GOT3 (cell line): ENCODE results near the gene EHF.

ENCODE experiments used
- DNase-seq: peaks from one replicate; lab custom pipeline; 2025; ENCODE audit warnings: mixed read lengths; lab: John Stamatoyannopoulos, UW

The EHF gene

GRCh38 chr11:34602245-34602644, 18.6 kb upstream of the EHF start:
- DNase-seq: no peak

DNA sequence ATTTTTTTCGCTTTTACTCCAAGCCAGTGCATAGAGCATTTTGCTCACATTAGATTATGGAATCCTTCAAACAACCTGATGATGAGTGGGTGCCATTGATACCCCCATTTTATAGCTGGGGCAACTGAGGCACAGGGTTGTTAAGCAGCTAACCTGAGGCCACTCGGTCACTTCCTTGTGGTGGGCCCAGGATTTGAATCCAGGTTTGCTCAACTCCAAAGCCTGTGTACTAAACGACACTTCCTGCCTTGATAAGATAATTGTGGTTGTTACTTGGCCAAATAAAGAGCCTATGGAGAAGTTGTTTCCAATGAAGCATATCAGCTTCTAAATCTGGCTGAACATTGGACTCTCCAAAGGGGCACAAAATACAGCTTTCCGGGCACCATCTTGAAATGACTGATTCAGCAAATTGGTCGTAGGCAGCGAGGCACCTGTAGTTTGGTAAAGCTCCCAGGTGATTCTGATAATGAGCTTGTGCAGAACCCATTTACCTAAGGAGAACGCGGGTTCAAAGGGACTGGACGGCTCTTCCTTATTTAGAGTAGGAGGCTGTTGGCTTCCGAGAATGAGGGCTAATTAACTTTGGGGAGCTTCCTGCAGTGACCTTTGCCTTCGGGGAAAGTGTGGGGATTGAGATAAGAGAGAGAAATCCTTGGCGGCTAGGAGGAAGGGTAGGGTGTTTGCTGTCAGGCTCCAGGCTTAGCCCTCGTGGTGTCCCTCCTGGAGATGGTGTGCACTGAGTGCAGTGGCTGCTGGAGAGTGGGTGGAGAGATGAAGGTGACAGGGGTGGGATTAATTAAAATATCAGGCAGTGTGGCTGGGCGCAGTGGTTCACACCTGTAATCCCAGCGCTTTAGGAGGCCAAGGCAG, 17.5 kb upstream of the EHF start:
- DNase-seq: no peak

GRCh38 chr11:34604145-34604544, 16.7 kb upstream of the EHF start:
- DNase-seq: no peak

- no peak for DNase-seq
Measured at GRCh38 chr11:34604911-34605310, 16.0 kb upstream of the EHF start.

- no peak for DNase-seq
Measured at GRCh38 chr11:34605481-34606325, 15.2 kb upstream of the EHF start.

GRCh38 chr11:34606326-34607120, 14.4 kb upstream of the EHF start:
- no peak for DNase-seq

DNA sequence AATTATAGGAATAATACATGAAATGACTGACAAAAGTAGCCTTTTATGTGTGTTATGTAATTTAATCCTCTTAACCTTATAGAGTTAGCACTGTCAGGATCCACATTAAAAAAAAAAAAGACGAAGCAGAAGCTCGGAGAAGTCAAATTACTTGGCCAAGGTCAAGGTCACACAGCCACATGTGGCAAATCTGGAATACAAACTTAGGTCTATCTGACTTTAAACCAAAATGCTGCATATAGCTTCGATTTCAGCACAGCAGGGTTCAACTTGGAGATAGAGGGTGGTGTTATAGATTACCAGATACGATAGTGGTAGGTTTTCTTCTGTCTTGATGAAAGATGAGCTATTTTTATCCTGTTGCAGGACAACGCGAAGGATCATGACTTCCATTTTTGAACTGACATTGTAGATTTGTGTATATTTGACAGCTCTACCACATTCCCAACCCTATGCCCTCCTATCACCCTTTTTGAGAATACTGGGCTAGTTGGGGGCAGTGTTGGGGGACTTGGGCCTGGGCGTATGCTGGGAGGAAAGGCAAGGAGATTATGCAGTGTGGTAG, 11.6 kb upstream of the EHF start:
- no peak for DNase-seq

DNA sequence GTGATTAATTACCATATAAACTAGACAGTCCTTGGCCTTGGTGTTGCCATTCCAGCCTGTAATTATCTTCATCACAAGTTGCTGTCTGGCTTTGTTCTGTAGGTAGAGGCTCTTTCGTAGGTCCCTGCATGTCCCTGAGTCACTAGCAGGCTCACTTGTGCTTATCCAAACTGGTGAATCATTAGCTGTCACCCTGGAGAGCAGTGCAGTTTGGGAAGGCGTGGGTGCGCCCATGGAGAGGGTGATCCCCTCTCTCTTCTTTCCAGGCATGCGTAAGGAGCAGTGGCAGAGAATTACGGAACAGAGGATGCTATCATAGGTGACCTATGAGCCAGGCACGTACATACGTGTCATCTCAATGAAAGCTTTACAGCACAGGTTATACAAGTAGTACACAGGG, 11.0 kb upstream of the EHF start:
- no peak for DNase-seq

GRCh38 chr11:34610324-34611041, 10.4 kb upstream of the EHF start:
- no peak for DNase-seq

GRCh38 chr11:34613015-34613414, 7.9 kb upstream of the EHF start:
- no peak for DNase-seq

- DNase-seq: no peak
Measured at GRCh38 chr11:34613552-34614056, 7.3 kb upstream of the EHF start.

DNA sequence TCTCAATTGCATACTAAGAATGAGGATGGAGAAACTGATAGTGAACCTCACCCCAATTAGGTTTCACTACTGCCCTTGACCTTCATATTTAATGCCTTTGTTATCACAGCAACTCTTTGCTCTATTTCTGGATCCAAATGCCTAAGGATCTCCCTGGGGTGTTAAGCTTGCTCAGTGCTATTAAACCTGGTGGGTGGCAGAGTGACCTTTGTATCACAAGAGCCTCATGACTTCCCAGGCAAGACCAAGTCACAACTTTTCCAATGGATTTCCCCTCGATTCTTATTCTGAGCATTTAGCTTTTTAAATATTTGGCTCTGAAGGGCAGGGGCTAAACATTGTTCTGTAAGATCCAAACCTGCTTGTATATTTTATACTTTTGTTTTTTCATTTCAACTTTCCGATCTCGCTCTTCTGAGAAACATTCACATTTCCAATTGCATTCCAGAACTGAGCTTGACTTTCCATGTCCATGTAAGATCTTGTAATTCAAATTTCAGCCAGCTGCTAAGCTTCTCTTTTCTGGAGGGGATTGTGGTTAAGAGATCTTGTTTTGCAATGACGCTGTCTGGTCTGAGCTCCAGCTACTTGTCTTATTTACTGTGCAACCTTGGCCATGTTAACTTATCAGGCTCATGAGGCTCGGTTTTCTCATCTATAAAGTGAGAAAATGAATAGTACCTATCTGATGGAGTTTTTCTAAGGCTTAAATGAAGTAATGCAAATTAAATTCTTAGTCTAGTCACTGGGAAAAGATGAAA, 6.4 kb upstream of the EHF start:
- DNase-seq: no peak

- DNase-seq: no peak
Measured at GRCh38 chr11:34616086-34616485, 4.8 kb upstream of the EHF start.

- DNase-seq: no peak
Measured at GRCh38 chr11:34616830-34617504, 3.9 kb upstream of the EHF start.

GRCh38 chr11:34618406-34618805, 2.5 kb upstream of the EHF start:
- no peak for DNase-seq

DNA sequence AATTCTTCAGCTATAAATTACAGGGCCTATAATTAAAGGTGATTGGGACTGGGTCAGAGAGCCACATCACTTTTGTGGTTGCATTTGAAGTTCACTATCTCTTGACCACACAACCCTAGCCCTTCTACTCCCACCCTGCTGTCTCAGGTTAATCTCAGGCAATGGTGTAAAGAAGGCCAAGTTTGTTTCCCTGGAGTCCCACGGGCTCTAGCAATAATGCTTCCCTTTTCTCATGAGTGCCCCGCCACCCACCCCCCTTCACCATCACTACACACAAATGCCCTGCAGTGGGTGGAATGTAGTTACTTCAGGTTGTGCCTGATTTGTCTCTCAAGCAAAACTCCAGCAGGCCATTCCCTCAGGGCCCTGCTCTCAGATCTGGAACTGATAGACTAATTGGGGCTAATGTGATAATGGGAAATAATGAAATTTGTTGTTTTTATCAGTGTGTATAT, 1.8 kb upstream of the EHF start:
- DNase-seq: no peak

- no peak for DNase-seq
Measured at GRCh38 chr11:34620202-34620601, 691 bp upstream of the EHF start.

DNA sequence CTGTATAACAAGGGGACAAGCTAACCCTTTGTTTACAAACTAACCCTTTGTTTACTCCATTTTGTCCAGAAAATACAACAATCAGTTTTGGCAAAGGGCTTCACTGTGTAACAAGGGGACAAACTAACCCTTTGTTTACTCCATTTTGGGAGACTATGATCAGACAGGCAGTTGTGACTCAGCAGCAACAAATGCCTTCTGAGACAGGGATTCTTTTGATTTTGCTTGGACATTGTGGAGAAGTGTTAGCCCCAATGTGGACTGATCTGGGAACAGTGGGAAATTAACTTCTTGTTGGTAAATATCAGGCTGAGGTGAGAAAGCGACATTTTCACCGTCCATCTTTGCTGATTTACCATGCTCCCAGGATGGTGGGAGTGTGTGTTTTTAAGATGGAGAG, 983 bp downstream of the EHF start:
- DNase-seq: no peak

GRCh38 chr11:34623463-34623862, 2.6 kb downstream of the EHF start:
- no peak for DNase-seq

GRCh38 chr11:34624069-34624468, 3.2 kb downstream of the EHF start:
- DNase-seq: no peak
